Adrenal gland (tissue), 5 donors: ENCODE measurements around the gene PTPN23.

ENCODE experiments used
- POLR2A ChIP-seq, 2 donors: fragments of 450-650 bp; IDR thresholded peaks; one replicate each; pipeline ENCODE4 v1.6.1; 2017; ENCODE audit warnings: antibody characterized with exemption in 2 of 2, mild to moderate bottlenecking in 2 of 2, moderate library complexity in 1 of 2
- TF ChIP-seq, protein P1 (sequence below), 6 experiments: fragments of 450-650 bp in 4 of 6; fragments of 200-600 bp in 2 of 6; sonication (generic) in 1 of 6; IDR thresholded peaks; 1 replicate in 5 of 6; 2 replicates in 1 of 6; pipeline versions ENCODE4 v1.5.1 to v1.8.0; 2016 to 2021; ENCODE audit warnings: antibody characterized with exemption in 6 of 6, mild to moderate bottlenecking in 2 of 6, moderate library complexity in 1 of 6
- donor health status: DM: no; HTN: no; CAD: no.

DNA sequence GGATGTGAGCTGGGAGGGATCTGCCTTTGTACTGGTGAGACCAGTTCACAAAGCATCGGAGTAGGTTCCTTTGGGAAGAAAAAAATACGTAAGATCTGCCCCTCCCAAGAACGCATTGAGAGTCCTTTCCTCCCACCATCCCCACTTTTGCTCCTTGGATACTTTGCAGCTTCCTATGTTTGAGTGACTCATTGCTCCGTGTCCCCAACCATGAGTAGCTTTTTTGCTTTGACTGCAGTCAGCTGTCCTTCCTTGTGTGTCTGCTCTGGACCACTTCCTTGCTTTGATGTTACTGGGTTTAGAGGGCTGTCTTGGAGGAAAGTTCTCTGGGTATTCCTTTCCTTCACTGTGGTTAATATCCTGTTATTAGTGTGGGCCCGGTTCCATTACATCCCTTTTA, 43.2 kb upstream of the PTPN23 start:
- TF ChIP-seq, protein P1, sequence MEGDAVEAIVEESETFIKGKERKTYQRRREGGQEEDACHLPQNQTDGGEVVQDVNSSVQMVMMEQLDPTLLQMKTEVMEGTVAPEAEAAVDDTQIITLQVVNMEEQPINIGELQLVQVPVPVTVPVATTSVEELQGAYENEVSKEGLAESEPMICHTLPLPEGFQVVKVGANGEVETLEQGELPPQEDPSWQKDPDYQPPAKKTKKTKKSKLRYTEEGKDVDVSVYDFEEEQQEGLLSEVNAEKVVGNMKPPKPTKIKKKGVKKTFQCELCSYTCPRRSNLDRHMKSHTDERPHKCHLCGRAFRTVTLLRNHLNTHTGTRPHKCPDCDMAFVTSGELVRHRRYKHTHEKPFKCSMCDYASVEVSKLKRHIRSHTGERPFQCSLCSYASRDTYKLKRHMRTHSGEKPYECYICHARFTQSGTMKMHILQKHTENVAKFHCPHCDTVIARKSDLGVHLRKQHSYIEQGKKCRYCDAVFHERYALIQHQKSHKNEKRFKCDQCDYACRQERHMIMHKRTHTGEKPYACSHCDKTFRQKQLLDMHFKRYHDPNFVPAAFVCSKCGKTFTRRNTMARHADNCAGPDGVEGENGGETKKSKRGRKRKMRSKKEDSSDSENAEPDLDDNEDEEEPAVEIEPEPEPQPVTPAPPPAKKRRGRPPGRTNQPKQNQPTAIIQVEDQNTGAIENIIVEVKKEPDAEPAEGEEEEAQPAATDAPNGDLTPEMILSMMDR (IDR thresholded peaks at IDR 0.05), result no peak
- TF ChIP-seq POLR2A (IDR thresholded peaks at IDR 0.05), result no peak
